GM18868 (cell line): ENCODE measurements around the gene NAPA.
A peak's percentile ranks its signal among the peaks of the same experiment; 100 is the strongest.

Source experiments
- ATAC-seq: cut with Tn5 transposase; IDR thresholded peaks from one replicate; pipeline ENCODE4 v1.9.1; 2021; ENCODE audit warnings: mild to moderate bottlenecking, moderate library complexity; ENCODE audit not compliant: unreplicated experiment

The NAPA gene

DNA sequence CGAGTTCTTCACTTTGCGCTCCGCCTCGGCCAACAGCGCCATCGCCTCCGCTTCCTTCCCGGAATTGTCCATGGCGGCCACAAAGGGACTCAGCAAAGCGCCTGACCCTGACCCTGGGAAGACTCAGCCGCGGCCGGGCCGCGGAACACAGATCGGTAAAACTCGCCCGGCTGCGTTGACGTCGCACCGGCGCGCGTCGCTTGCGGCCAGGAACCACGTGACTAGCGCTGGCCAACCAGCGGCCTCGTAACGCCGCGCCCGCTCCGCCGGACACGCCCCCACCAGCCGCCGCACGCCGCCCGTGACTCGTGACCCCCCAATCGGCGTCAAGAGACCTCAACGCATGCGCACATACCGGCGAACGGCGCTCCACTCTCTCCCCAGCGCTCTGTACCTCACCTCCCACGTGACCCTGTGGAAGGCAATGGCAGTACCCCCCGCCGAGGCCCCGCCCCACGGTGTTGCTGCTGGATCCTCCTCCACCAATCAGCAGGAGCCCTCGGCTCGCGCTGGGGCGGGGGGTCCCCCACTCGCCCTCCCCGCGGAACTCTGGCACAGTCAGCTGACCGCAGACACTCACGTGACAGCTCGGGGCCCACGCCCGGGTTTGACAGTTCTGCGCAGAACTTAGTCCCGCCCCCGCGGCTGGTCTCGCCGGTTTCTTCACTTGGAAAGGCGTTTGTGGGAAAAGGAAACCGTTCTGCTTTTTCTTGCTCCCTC lies at the start of gene NAPA:
Gene NAPA (minus strand): TSS at position 195 of the 720 bp plus-strand sequence. CDS start 123 bp downstream, at position 72.
- peak; percentile 85 for ATAC-seq

DNA sequence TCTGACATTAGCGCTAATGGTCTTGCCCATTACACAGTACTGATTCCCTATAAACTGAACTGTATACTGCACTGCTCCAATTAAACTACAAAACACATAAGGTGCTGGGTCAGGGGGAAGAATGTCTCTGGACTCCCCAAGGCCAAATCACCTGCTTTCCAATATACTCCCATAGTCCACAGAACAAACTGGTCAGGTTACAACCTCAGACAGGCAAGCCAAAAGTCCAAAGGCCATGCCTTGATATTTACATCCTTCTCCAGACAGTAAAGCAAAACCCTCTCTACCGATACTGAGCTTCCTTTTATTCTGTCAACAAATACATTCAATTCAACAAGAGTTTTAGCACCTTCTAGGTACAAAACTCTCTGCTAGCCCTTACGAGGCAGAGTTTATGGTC lies 49.2 kb upstream of the NAPA start:
- no peak for ATAC-seq

DNA sequence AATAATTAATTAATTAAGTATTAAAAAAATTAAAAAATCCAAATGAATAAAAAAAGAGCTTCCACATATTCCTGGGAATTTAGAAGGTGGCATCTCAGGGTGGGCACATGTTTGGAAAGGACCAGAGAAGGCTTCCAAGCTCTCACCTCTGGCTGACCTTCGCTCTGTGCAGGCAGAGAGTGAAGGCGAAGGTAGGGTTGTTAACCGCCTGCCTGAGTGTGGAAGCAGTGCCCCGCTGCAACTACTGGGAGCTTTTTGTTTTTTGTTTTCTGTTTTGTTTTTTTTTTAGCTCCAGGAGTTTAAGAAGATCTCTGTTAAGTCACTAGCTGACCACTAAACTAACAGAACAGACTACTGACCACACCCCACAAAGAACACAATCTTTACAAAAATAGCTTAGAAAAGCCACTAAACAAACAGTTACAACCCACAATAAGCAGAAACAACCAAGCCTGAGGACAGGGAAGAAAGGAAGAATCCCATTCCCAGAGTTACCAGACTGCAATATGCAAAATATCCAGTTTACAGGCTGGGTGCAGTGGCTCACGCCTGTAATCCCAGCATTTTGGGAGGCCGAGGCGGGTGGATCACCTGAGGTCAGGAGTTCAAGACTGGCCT lies 46.7 kb upstream of the NAPA start:
- ATAC-seq = no peak

DNA sequence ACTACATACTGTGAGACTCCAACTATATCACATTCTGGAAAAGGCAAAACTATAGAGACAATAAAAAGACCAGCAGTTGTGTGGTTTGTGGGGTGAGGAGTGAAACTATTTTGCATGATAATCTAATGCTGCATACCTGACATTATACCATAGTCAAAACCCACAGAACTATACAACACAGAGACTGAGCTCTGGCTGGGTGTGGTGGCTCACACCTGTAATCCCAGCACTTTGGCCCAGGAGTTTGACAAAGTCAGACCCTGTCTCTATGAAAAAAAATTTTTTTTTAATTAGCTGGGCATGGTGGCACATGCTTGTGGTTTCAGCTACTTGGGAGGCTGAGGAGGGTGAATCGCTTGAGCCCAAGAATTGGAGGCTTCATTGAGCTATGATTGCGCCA lies 46.1 kb upstream of the NAPA start:
- ATAC-seq = no peak

DNA sequence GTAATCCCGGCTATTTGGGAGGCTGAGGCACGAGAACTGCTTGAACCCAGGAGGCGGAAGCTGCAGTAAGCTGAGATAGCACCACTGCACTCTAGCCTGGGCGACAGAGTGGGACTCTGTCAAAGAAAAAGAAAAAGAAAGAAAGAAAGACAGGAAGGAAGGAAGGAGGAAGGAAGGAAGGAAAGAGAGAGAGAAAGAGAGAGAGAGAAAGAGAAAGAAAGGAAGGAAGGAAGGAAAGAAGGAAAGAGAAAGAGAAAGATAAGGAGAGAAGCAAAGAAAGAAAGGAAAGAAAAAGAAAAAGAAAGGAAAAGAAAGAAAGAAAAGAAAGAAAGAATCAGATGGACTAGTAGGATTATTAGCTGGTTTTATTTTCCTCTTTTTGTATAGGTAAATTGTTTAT lies 35.3 kb upstream of the NAPA start:
- ATAC-seq = no peak

DNA sequence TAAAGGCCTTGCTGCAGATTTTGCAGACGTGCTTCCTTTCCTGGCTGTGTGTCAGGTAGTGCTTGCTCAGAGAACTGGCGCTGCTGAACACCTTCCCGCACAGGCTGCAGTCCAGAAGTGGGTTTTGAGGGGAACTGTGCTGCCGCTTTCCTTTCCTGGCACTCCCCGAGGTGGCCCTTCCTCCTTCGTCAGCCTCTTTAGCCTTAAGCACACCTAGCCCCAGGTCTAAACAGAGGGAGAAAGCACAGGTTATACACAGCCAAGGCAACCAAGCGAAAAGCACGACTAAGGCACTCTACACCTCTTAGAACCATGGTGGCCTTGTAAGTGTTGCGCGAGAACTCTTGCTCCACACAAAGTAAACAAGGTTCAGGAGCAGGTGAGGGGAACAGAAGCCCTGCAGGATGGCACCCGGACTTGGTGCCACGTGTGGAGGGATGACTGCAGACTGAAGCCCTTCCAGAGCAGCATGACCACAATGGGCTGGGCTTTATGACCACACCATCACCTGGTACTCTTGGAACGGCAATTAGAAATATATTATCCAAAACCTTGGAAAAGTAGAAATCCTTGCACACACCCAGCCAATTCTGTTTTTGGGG lies 34.5 kb upstream of the NAPA start:
- no peak for ATAC-seq

DNA sequence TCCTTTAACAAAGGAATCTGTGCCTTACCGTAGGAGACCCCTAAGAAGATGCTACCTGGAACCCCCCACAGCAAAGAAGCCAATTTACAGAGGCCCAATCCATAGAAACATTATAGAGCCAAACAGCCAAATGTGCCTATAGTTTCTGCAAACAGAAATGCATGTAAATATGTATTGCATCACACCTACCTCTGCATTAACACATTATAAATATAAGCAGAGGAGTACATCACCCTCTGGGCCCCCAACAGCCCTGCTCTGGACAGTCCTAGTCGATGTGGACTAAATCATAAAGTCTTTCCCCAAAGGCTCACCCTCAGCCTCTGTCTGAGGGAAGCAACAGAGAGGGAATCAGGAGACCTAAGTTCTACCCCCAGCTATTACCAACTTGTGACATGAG lies 32.3 kb upstream of the NAPA start:
- ATAC-seq = no peak

DNA sequence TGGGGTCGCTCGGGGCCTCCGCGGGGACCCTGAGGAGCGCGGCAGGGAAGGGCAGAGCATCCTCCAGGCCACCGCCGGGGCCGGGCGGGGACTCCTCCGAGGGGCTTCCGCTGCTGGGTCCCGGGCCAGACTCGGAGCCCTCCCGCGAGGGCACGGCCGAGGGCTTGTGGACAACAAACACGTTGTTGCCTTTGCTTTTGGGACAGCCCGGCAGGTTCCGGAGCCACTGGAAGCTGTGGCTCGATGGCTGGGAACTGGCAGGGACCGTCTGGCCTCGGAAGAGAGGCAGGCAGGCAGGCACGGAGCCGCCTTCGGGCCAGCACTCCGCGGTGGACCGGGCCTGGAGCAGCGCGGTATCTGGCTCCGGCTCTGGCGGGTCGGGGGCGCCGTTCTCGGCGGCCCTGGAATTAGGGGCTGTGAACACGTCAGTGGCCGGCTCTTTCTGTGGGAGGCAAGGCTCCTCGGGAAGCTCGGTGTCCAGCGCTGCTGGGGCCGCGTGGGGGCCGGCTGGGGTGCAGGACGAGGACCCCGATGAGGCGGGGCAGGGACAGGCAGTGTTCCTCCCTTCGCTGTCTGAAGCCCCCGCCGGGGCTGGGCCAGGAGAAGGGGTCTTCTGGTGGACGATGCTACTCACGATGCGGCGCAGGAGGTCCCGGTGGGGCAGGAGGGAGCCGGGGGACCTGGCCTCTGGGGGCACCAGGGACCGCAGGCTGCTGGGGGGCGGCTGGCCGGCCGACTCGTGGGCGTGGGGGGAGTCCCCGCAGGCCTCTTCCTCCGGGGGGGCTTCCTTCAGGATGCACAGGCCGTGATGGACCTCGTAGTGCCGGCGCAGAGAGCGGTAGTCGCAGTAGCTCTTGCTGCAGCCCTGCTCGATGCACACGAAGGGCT lies 30.4 kb upstream of the NAPA start:
- no peak for ATAC-seq

DNA sequence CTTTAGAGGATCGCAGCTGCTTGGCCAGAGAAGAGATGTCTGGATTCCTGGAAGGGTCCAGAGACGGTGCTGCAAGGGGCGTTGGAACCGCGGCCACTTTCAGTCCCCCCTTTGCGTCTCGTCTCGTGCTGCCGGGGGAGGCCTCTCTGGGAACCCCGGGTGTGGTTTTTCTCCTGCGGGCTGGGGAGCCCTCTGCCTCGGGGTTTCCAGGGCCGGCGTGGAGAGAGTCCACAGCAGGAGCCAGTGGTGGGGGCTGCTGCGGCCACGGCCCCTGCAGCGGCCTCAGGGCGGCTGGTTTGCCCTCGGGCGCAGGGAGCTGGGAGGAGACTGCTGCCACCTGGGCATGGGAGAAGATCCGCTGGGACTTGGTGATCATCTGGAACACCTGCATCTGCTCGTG lies 29.6 kb upstream of the NAPA start:
- ATAC-seq = no peak

DNA sequence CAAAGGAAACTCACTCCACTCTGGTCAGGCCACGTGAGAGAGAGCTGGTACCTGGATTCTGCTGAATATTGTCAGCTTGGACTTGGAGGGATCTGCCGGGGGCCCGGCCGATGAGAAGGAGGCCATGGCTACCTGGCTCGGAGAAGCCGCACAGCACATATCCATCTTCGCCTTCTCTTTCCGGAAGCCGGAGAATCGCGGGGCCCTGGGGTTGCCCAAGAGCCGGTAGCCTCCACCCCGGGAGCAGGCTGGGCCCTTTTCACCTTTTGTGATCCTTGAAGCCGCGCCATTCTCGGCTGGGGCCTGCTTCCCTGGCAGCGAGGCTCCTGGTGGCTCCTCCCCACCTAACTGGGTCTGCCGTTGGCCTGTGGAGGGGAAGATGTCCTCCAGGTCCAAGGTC lies 29.2 kb upstream of the NAPA start:
- ATAC-seq = no peak

DNA sequence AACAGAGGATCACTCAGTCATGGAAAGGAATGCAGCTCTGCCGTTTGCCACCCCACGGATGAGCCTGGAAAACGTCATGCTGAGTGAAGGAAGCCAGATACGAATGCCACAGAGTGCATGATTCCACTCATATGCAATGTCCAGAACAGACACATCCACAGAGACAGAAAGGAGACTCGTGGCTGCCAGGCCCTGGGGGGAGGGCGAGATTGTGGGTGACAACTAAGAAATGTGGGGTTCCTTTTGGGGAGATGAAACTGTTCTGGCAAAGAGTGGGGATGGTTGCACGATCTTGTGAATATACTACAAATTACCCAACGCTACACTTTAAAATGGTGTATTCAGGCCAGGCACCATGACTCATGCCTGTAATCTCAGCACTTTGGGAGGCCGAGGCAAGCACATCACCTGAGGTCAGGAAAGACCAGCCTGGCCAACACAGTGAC lies 27.2 kb upstream of the NAPA start:
- no peak for ATAC-seq

DNA sequence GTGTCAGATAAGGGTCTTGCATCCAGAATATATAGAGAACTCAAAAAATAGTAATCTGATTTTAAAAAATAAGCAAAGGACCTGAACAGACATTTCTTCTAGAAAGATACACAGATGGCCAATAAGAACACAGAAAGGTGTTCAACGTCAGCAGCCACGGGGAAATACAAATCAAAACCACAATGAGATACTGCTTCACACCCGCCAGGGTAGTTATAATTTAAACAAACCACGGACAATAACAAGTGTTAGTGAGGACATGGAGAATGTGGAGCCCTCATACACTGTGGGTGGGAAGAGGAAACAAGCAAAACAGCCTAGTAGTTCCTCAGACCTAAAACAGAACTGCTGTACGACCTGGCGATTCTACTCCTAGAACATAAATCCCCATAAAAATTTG lies 26.7 kb upstream of the NAPA start:
- no peak for ATAC-seq

DNA sequence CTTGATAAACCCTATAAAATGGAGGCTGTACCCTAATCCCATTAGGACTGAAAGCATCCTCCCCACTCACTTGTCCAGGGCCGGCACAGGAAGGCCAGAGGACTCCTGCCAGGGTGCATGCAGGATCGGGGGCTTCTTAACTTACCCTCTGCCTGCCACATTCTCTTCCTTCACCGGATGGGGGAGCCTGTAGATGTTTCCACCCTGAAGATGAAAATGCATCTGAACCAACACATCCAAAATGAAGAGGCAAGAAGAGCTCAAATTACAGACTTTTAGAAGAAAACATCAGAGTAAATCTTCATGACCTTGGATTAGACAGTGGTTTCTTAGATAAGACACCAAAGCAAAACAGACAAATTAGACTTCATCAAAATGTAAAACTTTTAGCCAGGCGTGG lies 25.9 kb upstream of the NAPA start:
- no peak for ATAC-seq

DNA sequence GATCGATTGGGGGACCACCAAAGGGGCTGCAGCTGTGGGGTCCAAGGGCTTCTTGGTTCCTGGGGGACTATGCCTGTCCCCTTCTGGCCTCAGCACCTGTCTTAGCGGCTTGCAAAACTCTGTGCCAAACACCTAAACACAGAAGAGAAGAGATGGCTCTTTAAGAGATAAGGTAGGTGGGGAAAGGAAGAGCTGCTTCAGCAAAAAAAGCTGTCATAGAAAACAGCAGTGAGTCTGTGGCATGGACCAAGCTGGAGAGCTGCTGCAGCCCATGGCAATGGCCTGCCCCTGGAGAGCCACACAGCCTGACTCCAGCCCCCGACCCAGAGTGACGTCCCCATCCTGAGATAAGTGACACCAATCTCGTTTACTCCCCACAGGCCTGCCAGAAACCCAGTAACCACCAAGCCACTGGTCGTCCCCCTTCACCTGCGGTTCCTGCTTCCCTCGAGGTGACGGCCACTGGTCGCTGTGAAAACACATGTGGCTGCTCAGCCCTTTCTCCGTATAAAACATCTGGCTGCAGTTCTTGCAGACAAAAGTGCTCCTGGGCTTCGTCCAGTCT lies 25.0 kb upstream of the NAPA start:
- ATAC-seq = no peak

DNA sequence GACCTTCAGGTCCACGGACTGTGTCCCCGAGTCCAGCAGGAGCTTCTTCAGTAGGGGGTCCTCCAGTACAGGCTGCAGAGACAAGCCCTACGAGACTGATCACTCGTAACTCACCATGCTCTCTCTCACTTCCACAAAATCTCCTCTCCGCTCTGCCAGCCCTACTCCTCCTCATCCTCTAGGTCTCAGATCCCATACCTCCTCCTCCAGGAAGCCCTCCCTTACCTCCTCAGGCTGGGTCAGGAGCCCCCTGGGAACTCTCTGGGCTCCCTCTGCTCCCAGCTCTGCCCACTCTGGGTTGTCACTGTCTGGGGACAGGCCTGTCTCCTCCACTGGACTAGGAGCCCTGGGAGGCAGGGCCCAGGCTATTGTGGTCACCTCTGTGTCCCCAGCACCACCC lies 23.9 kb upstream of the NAPA start:
- ATAC-seq = no peak

DNA sequence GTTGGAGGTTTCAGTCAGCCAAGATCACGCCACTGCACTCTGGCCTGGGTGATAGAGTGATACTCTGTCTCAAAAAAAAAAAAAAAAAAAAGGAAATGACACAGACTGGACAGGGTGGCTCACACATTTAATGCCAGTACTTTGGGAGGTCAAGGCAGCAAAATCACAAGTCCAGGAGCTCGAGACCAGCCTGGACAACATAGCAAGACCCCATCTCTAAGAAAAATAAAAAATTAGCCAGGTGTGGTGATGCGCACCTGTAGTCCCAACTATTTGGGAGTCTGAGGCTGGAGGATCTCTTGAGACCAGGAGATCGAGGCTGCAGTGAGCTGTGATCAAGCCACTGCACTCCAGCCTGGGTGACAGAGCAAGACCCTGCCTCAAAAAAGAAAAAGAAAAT lies 22.6 kb upstream of the NAPA start:
- ATAC-seq = no peak

DNA sequence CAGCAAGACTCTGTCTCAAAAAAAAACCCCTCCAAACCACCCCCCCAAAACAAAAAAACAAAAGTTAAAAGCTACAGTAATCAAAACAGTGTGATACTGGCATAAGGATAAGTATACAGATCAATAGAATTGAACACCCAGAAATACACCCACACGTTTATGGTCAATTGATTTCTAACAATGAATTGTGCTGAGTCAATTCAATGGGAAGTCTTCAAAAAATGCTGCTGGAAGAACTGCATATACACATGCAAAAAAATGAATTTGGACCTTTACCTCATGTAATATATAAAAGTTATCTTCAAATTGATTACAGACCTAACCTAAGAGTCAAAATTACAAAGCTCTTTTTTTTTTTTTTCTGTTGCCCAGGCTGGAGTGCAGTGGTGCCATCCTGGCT lies 19.8 kb upstream of the NAPA start:
- no peak for ATAC-seq

DNA sequence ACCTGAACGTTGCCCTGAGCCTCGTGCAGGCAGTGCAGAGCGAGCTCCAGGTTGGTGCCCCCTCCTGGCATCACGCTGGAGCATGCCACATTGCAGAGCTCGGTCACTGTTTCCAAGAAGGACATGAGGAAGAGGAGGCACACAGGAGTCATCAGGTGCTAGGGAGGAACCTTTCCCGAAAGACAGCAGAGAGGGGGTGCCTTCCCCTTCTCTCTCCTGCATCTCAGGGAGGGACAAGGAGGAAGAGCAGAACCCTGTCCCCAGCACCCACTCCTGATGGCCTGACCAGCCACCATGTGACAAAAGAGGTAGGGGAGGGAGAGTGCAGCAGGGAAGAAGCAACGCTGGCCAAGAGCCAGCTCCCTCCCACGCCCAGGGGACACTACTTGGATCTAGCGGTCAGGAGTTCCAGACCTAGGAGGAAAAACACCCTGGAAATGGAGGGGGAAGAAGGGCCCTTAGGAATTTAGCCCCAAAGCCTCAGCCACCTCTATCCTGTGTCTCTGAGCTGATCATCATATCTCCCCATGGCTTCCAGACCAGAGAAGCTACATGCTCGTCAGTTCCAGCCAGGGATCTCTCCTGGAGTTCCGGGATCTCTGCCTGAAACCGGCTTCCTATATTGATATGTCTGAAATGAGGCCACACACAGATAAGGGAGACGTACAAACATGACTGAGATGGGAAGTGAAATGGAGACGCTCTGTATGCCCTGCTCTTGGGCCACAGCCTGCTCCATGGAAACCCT lies 17.0 kb upstream of the NAPA start:
- no peak for ATAC-seq

DNA sequence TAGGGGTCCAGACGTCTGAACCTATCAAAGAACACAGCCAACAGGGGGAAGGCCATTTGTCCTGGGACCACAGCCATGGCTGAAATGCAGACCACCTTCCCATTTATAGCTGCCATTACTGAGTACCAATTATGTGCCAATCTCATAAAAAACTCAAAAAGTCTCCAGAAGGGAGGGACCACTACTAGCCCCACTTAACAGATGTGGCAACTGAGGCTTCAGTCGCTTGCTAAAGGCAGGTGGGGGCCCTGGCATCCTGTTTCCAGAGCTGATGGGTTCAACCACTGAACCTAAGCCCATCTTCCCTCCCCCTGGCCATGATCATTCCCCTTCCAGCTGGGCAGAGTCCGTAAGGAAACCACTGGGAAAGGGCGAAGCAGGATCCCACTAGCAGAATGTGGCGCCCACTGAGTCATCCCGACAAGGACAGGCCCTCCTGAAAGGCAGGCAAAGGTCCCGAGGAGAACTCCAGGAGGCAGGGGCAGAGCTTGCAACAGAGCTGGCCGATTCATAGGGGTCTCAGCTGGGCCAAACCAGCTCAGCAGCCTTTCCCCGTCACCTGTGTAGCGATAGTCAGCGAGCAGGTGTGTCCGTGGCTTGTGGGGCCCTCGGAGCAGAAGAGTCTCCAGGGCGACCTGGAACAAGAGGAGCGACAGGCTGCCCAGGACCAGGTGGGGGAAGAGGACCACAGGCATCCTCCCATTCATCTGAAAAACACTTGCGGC lies 14.3 kb upstream of the NAPA start:
- ATAC-seq = no peak

DNA sequence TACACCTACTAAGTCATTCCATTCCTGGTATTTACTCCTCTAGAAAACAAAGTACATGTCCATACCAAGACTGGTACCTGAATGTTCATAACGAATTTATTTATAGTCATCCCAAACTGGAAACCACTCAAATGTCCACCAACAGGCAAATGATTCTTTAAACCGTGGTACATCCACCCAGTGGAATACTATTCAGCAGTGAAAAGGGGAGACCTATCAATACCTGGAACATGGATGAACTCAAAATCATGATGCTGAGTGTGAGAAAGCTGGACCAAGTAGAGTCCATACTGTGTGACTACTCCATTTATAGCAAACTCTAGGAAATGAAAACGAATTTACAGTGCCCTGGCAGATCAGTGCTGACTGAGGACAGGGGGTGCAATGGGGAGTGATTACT lies 11.9 kb upstream of the NAPA start:
- no peak for ATAC-seq
